DLD1 (cell line): ENCODE measurements around the gene ATAD3C.
"Not testable (repeated sequence)": the region's sequence is repeated elsewhere in the genome, so short reads cannot be mapped to it uniquely, and the experiment has no call there.

ENCODE experiments used
- in situ Hi-C: cut with HindIII; loops from 2 replicates; pipeline ENCODE4 v1.10.0; 2017; ENCODE audit warnings: low sequenced_read_pairs

The ATAD3C gene

GRCh38 chr1:1440262-1441001 lies 9.1 kb upstream of the ATAD3C start:
- in situ Hi-C loops: no loop called here

DNA sequence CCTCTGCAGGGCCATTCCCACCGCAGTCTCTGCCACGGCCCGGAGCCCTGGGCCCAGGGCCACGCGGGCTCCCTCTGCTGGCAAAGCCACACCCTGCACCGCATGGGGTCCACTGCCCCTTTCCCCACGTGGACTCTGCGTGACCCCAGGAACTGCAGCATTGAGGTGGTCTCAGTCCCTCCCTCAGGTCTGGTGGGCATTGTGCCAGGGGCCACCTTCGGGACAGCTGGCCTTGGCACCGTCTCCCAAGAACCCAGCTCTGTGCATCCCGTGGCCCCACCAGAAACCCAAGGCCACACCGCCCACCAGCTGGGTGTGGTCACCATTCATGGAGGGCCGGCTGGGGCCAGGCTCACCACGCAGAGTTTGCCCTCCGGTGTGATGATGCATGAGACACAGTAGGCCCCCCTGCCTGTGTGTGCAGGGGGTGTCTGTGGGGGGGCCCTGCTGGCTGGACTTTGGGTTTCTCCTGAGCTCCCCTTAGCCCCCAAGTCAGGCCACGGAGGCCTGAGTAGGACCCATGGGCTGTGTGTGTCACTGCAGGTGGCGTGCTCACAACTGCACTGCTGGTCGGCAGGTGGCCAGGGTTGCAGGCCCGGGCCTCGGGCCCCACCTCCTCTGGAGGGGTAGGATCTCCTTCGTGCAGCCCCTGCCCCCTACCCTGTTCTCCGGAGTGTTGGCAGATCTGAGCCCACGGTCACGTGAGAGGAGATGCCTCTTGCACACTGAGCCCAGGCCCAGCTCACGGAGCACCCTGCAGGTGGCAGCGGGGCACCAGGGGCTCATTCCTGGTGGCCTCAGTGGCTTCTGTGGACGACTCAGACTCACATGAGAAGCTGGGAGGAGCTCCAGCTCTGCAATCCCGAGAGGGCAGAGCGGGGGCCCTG lies 8.2 kb upstream of the ATAD3C start:
- in situ Hi-C loops: no loop called here

- in situ Hi-C loops: no loop called here
These were observed 7.3 kb upstream of the ATAD3C start for GRCh38 chr1:1442069-1442770.

- in situ Hi-C loops: not testable (repeated sequence)
These were observed 2.9 kb upstream of the ATAD3C start for GRCh38 chr1:1446631-1447030.

- in situ Hi-C loops: not testable (repeated sequence)
These were observed 1.1 kb downstream of the ATAD3C start for GRCh38 chr1:1450616-1451015.

DNA sequence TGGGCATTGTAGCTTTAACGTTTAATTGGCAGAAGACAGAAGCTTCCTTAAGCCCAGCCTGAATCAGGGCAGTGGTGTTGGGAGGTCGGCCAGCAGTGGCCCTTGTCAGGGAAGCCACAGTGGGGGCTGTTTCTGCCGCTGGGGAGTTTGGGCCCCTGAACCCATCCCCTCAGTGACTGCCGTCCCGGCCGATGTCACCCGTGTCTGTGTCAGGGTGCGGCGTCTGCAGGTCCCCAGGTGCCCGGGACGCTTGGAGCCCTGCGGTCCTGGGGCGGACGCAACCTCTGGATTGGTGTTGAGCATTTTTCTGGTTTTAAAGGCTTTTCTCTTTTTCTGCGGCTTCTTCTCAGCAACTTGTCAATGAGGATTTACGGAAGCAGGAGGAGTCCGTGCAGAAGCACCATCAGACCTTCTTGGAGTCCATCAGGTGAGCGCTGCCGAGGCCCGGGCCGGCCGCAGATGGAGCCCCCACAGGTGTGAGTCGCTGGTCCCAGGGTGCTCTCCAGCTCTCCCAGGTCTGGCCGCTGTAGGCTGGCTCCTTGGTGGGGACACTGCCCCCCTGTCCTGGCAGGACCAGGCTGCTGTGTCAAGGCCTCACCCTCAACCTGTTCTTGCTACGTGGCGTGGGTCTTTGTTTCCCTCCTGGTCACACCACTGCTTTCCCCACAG lies 2.3 kb downstream of the ATAD3C start:
- in situ Hi-C loops: no loop called here

DNA sequence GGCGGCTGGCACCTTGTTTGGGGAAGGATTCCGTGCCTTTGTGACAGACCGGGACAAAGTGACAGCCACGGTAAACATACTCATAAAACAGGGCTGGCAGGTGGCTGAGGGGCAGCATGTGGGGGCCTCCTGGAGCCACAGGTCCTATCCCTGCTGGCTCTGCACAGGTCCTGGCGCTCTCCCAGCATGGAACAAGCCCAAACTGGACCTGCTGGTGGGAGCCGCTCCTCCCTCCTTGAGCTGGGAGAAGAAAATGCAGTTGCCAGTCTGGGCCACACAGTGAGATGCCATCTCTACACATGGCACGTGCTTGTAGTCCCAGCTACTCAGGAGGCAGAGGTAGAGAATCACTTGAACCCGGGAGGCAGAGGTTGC lies 2.9 kb downstream of the ATAD3C start:
- in situ Hi-C loops: not testable (repeated sequence)

GRCh38 chr1:1452882-1453281 lies 3.4 kb downstream of the ATAD3C start:
- in situ Hi-C loops: no loop called here

GRCh38 chr1:1454286-1455056 lies 5.0 kb downstream of the ATAD3C start:
- in situ Hi-C loops: not testable (repeated sequence)

GRCh38 chr1:1455366-1455884 lies 5.9 kb downstream of the ATAD3C start:
- in situ Hi-C loops: no loop called here

DNA sequence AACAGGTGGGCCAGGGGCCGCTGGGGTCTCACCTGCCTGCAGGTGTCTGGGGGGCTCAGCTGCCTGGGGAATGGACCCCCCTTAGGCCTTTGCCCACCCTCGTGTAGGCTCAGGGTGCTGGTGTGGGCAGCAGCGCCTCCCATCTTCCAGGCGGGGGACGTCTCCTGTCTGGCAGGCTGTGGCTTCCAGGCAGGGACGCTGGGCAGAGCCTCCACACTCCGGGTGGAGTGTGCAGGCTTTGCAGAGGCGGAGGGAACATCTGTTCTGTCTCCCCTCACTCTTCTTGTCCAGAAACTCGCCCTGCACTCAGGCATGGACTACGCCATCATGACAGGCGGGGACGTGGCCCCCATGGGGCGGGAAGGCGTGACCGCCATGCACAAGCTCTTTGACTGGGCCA lies 6.4 kb downstream of the ATAD3C start:
- in situ Hi-C loops: not testable (repeated sequence)

DNA sequence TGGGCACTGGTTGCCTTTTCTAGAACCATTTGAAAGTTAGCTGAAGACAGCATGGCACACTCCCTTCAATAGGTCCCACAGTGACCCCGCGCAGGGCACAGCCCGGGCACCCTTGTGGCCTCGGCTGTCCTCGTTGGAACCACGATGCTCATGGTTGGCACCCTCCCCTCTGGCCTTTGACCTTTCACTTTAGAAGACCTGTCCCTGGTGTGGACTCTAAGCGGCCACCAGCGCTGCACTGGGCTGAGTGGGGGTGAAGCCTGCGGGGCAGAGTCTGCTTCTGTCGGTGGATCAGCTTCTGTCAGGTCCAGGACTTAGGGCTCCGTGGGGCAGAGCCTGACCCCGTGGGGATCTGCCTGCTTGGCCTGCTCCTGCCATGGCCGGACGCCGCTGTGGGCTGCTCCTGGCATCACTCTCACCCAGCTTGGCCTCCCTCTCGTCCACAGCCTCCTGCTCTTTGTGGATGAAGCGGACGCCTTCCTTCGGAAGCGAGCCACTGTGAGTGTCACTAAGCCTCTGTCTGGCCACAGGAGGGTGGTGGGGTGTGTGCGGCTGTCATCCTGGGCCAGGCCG lies 7.3 kb downstream of the ATAD3C start:
- in situ Hi-C loops: not testable (repeated sequence)

- in situ Hi-C loops: not testable (repeated sequence)
These were observed 9.7 kb downstream of the ATAD3C start for GRCh38 chr1:1459156-1459555.

DNA sequence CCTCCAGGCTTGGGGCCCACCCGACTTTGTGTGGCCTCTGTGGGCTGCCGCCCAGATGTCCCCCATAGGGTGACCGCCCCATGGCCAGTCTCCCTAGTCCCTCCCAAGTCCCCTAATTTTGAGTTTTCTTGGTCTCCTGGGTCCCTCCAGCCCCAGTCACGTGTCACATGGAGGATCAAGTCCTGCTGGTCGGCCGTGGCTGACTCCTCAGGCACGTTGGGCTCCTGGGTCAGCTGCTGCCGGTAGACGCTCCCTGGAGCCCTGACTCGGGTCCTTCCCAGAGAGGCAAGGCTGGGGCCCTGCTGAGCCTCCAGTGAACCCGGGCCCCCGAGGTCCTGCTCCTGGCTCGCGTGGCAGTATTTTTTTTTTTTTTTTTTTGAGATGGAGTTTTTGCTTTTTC lies 10.2 kb downstream of the ATAD3C start:
- in situ Hi-C loops: not testable (repeated sequence)

DNA sequence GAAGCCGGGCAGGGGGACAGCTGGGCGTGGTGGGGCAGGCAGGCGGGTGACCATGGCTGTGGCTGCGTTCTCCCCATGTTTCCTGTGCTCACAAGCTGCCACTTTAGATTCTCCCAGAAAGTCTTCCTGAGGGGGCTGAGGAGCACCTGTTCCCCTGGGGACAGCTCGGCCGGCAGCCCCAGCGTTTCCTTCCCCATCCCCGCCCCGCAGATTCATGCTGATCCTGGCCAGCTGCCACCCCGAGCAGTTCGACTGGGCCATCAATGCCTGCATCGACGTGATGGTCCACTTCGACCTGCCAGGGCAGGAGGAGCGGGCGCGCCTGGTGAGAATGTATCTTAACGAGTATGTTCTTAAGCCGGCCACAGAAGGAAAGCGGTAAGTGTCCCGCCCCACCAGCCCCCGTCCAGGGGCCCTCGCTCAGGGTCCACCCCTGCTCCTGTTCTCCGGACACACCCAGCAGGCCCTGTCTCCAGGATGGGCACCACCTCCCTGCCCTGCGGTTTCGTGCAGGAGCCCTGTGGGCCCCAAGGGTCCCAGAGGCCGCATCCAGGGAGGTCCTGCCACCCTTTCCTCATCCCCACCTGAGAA lies 11.1 kb downstream of the ATAD3C start:
- in situ Hi-C loops: no loop called here

DNA sequence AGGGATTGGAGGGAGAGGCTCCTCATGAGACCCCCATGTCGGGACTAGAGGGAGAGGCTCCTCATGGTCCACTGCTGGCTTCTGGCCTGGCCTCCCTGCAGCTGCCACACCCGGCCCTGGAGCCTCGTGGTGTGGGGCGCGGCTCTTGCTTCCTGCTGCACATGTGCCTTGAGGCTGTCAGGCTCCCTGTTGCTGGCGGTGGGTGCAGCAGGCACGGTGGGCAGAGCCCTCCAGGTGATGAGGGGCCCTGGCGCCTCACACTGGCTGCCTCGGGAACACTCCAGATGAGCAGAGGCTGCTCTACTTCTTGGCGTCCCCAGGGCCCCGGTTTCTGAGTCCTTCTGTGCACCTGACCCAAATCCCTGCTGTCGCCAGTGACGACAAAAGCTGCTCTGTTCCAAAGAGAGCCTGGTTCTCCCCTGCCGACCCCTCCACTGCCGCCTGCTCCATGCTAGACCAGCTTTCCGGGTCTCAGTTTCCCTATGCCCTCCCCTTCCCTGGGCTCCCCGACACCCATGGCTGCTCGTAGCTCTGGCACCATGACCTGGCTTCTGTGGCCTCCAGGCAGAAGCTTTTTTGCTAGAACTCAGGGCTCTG lies 12.3 kb downstream of the ATAD3C start:
- in situ Hi-C loops: no loop called here

- in situ Hi-C loops: no loop called here
These were observed 13.0 kb downstream of the ATAD3C start for GRCh38 chr1:1462318-1462966.

GRCh38 chr1:1463312-1463711 lies 13.8 kb downstream of the ATAD3C start:
- in situ Hi-C loops: no loop called here
